Thyroid gland (tissue), 4 donors: ENCODE results near the gene SEC31B. TPM values are rescaled to one million over a fixed set of nuclear protein-coding genes. Genes with fewer than 3 reads are reported as not detected.

Experiments used
- DNase-seq, 2 donors: peaks; one replicate each; pipeline ENCODE4 v3.0.0-alpha.2; 2019
- H3K27ac ChIP-seq, 3 donors: fragments of 200-600 bp; sonication (generic); 1 replicate in 2 of 3; 2 replicates in 1 of 3; pipeline ENCODE4 v1.5.1; 2016 to 2019; ENCODE audit warnings: mild to moderate bottlenecking in 1 of 3, moderate library complexity in 1 of 3
- H3K27me3 ChIP-seq: fragments of 200-600 bp; sonication (generic); one replicate; pipeline ENCODE4 v1.5.1; 2019
- H3K36me3 ChIP-seq, 2 donors: fragments of 200-600 bp; sonication (generic); one replicate each; pipeline ENCODE4 v1.5.1; 2016 to 2019
- H3K4me1 ChIP-seq, 2 donors: fragments of 200-600 bp; sonication (generic); one replicate each; pipeline ENCODE4 v1.5.1; 2017 to 2019
- H3K4me3 ChIP-seq, 3 donors: fragments of 200-600 bp; sonication (generic); replicated peaks in 1 of 3; 1 replicate in 2 of 3; 2 replicates in 1 of 3; pipeline ENCODE4 v1.5.1; 2016; ENCODE audit warnings: mild to moderate bottlenecking in 1 of 3
- H3K9me3 ChIP-seq: fragments of 200-600 bp; sonication (generic); one replicate; pipeline ENCODE4 v1.5.1; 2017
- POLR2A ChIP-seq, 2 donors: fragments of 450-650 bp; IDR thresholded peaks; one replicate each; pipeline ENCODE4 v1.6.1; 2017; ENCODE audit warnings: antibody characterized with exemption in 2 of 2, mild to moderate bottlenecking in 2 of 2, moderate library complexity in 1 of 2
- WGBS, 2 donors: methylation state at CpG; one replicate each; pipeline ENCODE4 v1.1.5; 2017; 5-methylcytosine and 5-hydroxymethylcytosine counted together
- intact Hi-C: fragments of 100-400 bp; cut with DNase I; formaldehyde crosslinking; loops from one replicate; pipeline ENCODE4 v1.15.1; 2023
- total RNA-seq, 4 donors: library from RNA; depleted of rRNA; stranded (reverse); fragments of >200 nt; gene quantifications; one replicate each; pipeline ENCODE4 v1.2.3, GENCODE V29; 2016
- TF ChIP-seq, protein P1 (sequence below), 6 experiments: fragments of 200-600 bp in 3 of 6; fragments of 450-650 bp in 3 of 6; sonication (generic) in 3 of 6; IDR thresholded peaks; one replicate each; pipeline ENCODE4 v1.5.1; 2016 to 2019; ENCODE audit warnings: antibody characterized with exemption in 6 of 6, mild to moderate bottlenecking in 2 of 6, inconsistent platforms in 1 of 6, moderate library complexity in 1 of 6

The SEC31B gene
- total RNA-seq, 4 donors from 2014 or later, result 4.2 to 8.9 (median 6.9) TPM

DNA sequence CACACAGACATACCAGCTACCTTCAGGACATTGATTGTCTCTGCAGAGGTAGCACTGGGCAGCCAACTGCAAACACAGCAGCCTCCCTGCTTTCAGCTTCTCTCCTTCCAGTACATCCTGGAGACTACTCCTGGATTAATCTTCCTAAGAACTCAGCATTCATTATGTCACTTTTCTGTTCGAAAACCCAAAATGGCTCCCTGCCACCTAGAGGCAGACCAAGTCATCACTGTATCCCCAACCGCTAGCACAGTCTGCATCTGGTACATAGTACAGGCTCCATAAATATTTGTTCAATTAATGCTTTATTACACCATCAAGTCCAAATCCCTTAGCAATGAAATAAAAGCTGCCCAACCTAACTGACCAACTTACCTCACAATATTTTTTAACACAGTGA lies 5.0 kb upstream of the SEC31B start:
- intact Hi-C loops, result no loop called here
- H3K4me3 ChIP-seq, result no peak overlapping the region
- no peak overlapping the region for H3K27ac ChIP-seq
- no peak for TF ChIP-seq POLR2A (IDR thresholded peaks at IDR 0.05)
- TF ChIP-seq, protein P1, sequence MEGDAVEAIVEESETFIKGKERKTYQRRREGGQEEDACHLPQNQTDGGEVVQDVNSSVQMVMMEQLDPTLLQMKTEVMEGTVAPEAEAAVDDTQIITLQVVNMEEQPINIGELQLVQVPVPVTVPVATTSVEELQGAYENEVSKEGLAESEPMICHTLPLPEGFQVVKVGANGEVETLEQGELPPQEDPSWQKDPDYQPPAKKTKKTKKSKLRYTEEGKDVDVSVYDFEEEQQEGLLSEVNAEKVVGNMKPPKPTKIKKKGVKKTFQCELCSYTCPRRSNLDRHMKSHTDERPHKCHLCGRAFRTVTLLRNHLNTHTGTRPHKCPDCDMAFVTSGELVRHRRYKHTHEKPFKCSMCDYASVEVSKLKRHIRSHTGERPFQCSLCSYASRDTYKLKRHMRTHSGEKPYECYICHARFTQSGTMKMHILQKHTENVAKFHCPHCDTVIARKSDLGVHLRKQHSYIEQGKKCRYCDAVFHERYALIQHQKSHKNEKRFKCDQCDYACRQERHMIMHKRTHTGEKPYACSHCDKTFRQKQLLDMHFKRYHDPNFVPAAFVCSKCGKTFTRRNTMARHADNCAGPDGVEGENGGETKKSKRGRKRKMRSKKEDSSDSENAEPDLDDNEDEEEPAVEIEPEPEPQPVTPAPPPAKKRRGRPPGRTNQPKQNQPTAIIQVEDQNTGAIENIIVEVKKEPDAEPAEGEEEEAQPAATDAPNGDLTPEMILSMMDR (IDR thresholded peaks at IDR 0.05), result no peak
- peaks cover 30 to 34% of the 10 kb centered on the region in 2 donors for H3K36me3 ChIP-seq
- H3K27me3 ChIP-seq, result no peaks in the 10 kb centered on the region
- WGBS, 2 donors, result 88 to 93% methylated on average over 2 of the region's 2 CpGs
- DNase-seq, result no peak
- H3K9me3 ChIP-seq, result no peaks in the 10 kb centered on the region
- H3K4me1 ChIP-seq, result peaks cover 18 to 21% of the 10 kb centered on the region in 2 donors

DNA sequence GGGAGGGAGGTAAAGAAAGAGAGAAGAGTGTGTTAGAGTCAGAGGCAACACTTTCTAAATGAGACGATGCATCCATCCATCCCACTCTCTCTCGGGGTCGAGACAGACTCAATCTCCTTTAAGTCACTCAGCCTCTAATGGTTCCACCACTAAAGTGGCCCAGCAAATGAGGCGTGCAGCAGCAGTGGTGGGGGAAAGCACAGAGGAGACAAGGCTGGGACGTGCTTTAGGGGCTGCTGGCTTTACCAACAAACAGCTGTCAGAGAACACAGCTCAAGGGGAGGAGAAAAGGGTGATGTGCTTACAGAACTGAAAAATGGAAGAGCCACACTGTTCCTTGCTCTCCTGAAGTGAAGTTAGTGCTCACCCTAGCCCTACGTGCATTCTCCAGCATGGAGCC lies 4.5 kb upstream of the SEC31B start:
- Histone ChIP-seq H3K9me3 (no peaks in the 10 kb centered on the region), H3K36me3 (peaks cover 30 to 34% of the 10 kb centered on the region in 2 donors), H3K27me3 (no peaks in the 10 kb centered on the region), H3K4me1 (peaks cover 23 to 25% of the 10 kb centered on the region in 2 donors), H3K4me3 (no peak overlapping the region), H3K27ac (no peak overlapping the region)
- DNase-seq, result no peak
- TF ChIP-seq, protein P1 (IDR thresholded peaks at IDR 0.05), result no peak
- no peak for TF ChIP-seq POLR2A (IDR thresholded peaks at IDR 0.05)
- intact Hi-C loops, result no loop called here
- 82 to 85% methylated on average over 6 of the region's 6 CpGs for WGBS, 2 donors

DNA sequence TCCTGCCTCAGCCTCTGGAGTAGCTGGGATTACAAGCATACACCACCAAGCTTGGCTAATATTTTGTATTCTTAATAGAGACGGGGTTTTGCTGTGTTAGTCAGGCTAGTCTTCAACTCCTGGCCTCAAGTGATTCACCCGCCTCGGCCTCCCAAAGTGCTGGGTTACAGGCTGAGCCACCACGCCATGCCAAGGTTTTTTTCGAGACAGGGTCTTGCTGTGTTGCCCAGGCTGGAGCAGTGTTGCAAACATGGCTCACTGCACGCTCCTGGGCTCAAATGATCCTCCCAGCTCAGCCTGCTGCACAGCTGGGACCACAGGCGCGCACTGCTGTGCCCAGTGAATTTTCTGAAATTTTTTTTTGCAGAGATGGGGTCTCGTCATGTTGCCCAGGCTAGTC lies 3.3 kb upstream of the SEC31B start:
- intact Hi-C loops, result no loop called here
- no peaks in the 10 kb centered on the region for H3K9me3 ChIP-seq
- H3K4me3 ChIP-seq, result no peak overlapping the region
- TF ChIP-seq POLR2A (IDR thresholded peaks at IDR 0.05), result no peak
- TF ChIP-seq, protein P1 (IDR thresholded peaks at IDR 0.05), result no peak
- H3K27ac ChIP-seq, result no peak overlapping the region
- DNase-seq, result no peak
- peaks cover 15 to 18% of the 10 kb centered on the region in 2 donors for H3K4me1 ChIP-seq
- H3K36me3 ChIP-seq, result peaks cover 30 to 34% of the 10 kb centered on the region in 2 donors
- no peaks in the 10 kb centered on the region for H3K27me3 ChIP-seq
- 95 to 98% methylated on average over 9 of the region's 9 CpGs for WGBS, 2 donors

DNA sequence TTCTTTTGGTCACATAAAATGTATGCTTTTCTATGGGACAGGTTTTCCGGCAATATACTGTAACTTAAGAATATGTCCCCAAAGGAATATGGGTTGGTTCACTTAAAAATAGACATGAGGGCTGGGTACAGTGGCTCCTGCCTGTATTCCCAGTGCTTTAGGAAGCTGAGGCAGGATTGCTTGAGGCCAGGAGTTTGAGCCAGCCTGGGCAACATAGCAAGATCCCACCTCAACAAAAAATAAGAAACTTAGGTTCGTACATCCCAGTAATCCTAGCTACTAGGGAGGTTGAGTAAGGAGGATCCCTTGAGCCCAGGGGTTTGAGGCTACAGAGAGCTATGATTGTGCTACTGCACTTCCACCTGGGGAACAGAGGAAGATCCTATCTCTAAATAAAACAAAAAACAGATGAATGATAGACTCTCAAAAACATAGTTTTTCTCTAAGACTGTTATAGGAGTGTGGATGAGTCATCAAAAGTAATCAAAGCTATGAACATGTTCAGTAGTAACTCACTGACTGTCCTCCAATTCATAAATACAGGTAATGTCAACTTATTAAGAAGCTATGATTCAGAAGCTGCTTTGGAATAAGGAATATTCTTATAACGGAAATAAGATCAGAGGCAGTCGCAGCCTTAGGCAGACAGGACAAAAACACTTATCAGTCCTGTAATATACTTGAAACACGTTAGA lies 2.6 kb upstream of the SEC31B start:
- Histone ChIP-seq H3K4me1 (peaks cover 10 to 13% of the 10 kb centered on the region in 2 donors), H3K4me3 (no peak overlapping the region), H3K9me3 (no peaks in the 10 kb centered on the region), H3K27ac (no peak overlapping the region), H3K27me3 (no peaks in the 10 kb centered on the region), H3K36me3 (peaks cover 30 to 34% of the 10 kb centered on the region in 2 donors)
- intact Hi-C loops, result no loop called here
- TF ChIP-seq, protein P1 (IDR thresholded peaks at IDR 0.05), result no peak
- TF ChIP-seq POLR2A (IDR thresholded peaks at IDR 0.05), result no peak
- DNase-seq, result no peak
- 83 to 87% methylated on average over 5 of the region's 5 CpGs for WGBS, 2 donors

DNA sequence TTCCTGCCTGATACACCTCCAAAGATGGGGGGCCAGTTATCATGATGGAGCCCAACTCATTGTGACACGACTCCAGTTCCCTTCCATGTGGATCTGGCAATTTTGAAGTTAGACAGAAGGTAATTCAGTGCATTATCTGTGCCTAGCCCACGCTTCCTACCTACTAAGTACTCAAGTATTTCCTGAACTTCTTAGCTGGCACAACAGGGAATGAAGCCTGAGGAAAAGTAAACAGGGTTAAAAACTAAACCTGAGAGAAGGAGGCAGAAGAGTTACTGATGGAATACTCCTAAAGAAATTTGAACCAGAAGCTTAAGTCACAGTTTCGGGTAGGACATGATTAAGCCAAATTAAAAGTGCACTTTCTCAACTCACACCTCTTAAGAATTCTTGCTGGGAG lies 1.1 kb upstream of the SEC31B start:
- Histone ChIP-seq H3K27me3 (no peaks in the 10 kb centered on the region), H3K27ac (no peak overlapping the region), H3K9me3 (no peaks in the 10 kb centered on the region), H3K4me1 (peaks cover 10 to 13% of the 10 kb centered on the region in 2 donors), H3K4me3 (no peak overlapping the region), H3K36me3 (peaks cover 18 to 24% of the 10 kb centered on the region in 2 donors)
- TF ChIP-seq, protein P1 (IDR thresholded peaks at IDR 0.05), result no peak
- no peak for TF ChIP-seq POLR2A (IDR thresholded peaks at IDR 0.05)
- intact Hi-C loops, result no loop called here
- no peak for DNase-seq
- WGBS, 2 donors, result 79 to 90% methylated on average over 3 of the region's 3 CpGs
